IMR-90 (cell line): Measurements from ENCODE around the gene LAMB2. TPM values are rescaled to one million over a fixed set of nuclear protein-coding genes. Genes with fewer than 3 reads are reported as not detected.

Experiments used
- ATAC-seq: fragments of 200-7000 bp; cut with Tn5 transposase; 2 replicates; pipeline ENCODE4 v1.9.1; 2020; ENCODE audit warnings: low read depth, mild to moderate bottlenecking, moderate library complexity
- BruUV-seq: library from RNA; stranded (reverse); fragments of 400-500 nt; replicated peaks from 2 replicates; lab custom pipeline; 2021; lab: Mats Ljungman, UMichigan
- CTCF ChIA-PET: fragments of 300-600 bp; formaldehyde crosslinking; extraction: SDS; loops from one replicate; lab custom pipeline; 2021; ENCODE audit warnings: antibody characterized with exemption; lab: Yijun Ruan, JAX
- POLR2A ChIA-PET: fragments of 300-600 bp; sonication (Branson Sonifier 250); formaldehyde crosslinking; loops from one replicate; lab custom pipeline; 2022; ENCODE audit warnings: antibody characterized with exemption; ENCODE audit not compliant: unreplicated experiment; lab: Charles Lee
- DNase-seq: peaks from one replicate; pipeline ENCODE4 v3.0.0; 2013
- H2AFZ ChIP-seq: replicated peaks from 2 replicates; pipeline ENCODE3; 2013; ENCODE audit warnings: low read length, mild to moderate bottlenecking; ENCODE audit not compliant: poor library complexity
- H2AK5ac ChIP-seq: 2 replicates; pipeline ENCODE4 v1.6.1; 2013; ENCODE audit warnings: low read depth, low read length, inconsistent platforms
- H2AK9ac ChIP-seq: replicated peaks from 2 replicates; pipeline ENCODE3; 2013; ENCODE audit warnings: mild to moderate bottlenecking, low read depth, low read length, moderate library complexity; ENCODE audit not compliant: poor library complexity
- H2BK120ac ChIP-seq: 2 replicates; pipeline ENCODE4 v1.6.1; 2013; ENCODE audit warnings: low read depth, low read length, inconsistent platforms
- H2BK15ac ChIP-seq: 3 replicates; pipeline ENCODE4 v1.6.1; 2013; ENCODE audit warnings: low read depth, low read length, inconsistent platforms
- H2BK20ac ChIP-seq: 2 replicates; pipeline ENCODE4 v1.6.1; 2013; ENCODE audit warnings: low read depth, mild to moderate bottlenecking, inconsistent platforms, low read length, moderate library complexity
- H2BK5ac ChIP-seq: 2 replicates; pipeline ENCODE4 v1.6.1; 2013; ENCODE audit warnings: mild to moderate bottlenecking, low read depth, low read length, inconsistent platforms; ENCODE audit not compliant: poor library complexity, severe bottlenecking
- H3K14ac ChIP-seq: replicated peaks from 2 replicates; pipeline ENCODE4 v1.6.1; 2013; ENCODE audit warnings: low read depth, low read length, inconsistent platforms
- H3K18ac ChIP-seq: 2 replicates; pipeline ENCODE4 v1.6.1; 2013; ENCODE audit warnings: low read depth, low read length, control low read depth
- H3K23ac ChIP-seq: 2 replicates; pipeline ENCODE4 v1.6.1; 2013; ENCODE audit warnings: low read depth, low read length, inconsistent platforms
- H3K27ac ChIP-seq: 2 replicates; pipeline ENCODE4 v1.5.1; 2013; ENCODE audit warnings: mild to moderate bottlenecking, control low read depth, low read length; ENCODE audit not compliant: insufficient read depth
- H3K27me3 ChIP-seq: 2 replicates; pipeline ENCODE4 v1.6.1; 2013; ENCODE audit warnings: low read length; ENCODE audit not compliant: control insufficient read depth, insufficient read depth
- H3K36me3 ChIP-seq: 2 replicates; pipeline ENCODE4 v1.6.1; 2013; ENCODE audit warnings: low read length, mixed read lengths; ENCODE audit not compliant: control insufficient read depth, insufficient read depth
- H3K4ac ChIP-seq: 2 replicates; pipeline ENCODE4 v1.6.1; 2013; ENCODE audit warnings: low read depth, low read length, inconsistent platforms
- H3K4me1 ChIP-seq: 2 replicates; pipeline ENCODE4 v1.6.1; 2013; ENCODE audit warnings: low read length, mixed read lengths; ENCODE audit not compliant: control insufficient read depth, insufficient read depth
- H3K4me2 ChIP-seq: 2 replicates; pipeline ENCODE4 v1.6.1; 2013; ENCODE audit warnings: low read depth, mild to moderate bottlenecking, control low read depth, low read length, moderate library complexity
- H3K4me3 ChIP-seq: 2 replicates; pipeline ENCODE4 v1.5.1; 2013; ENCODE audit warnings: low read depth, mild to moderate bottlenecking, control low read depth, low read length, moderate library complexity; ENCODE audit not compliant: insufficient read depth
- H3K56ac ChIP-seq: 2 replicates; pipeline ENCODE4 v1.6.1; 2013; ENCODE audit warnings: low read length, inconsistent platforms; ENCODE audit not compliant: insufficient read depth; ENCODE audit errors: extremely low read depth
- H3K79me1 ChIP-seq, 2 experiments: 2 replicates each; pipeline ENCODE4 v1.6.1; 2013; ENCODE audit warnings: low read length in 2 of 2, inconsistent platforms in 1 of 2, low read depth in 1 of 2
- H3K9ac ChIP-seq: 2 replicates; pipeline ENCODE4 v1.6.1; 2013; ENCODE audit warnings: low read depth, low read length, control low read depth
- H3K9me1 ChIP-seq: 2 replicates; pipeline ENCODE4 v1.6.1; 2013; ENCODE audit warnings: low read length, inconsistent platforms; ENCODE audit not compliant: insufficient read depth
- H3K9me3 ChIP-seq: 2 replicates; pipeline ENCODE4 v1.6.1; 2013; ENCODE audit warnings: low read length; ENCODE audit not compliant: control insufficient read depth, insufficient read depth
- H4K20me1 ChIP-seq: 2 replicates; pipeline ENCODE4 v1.6.1; 2013; ENCODE audit warnings: low read length, inconsistent platforms; ENCODE audit not compliant: insufficient read depth
- H4K5ac ChIP-seq: 2 replicates; pipeline ENCODE4 v1.6.1; 2013; ENCODE audit warnings: mild to moderate bottlenecking, low read depth, low read length, control low read depth
- H4K8ac ChIP-seq, 2 experiments: 2 replicates each; pipeline ENCODE4 v1.6.1; 2013; ENCODE audit warnings: low read depth in 2 of 2, low read length in 2 of 2, control low read depth in 1 of 2, inconsistent platforms in 1 of 2
- H4K91ac ChIP-seq: 2 replicates; pipeline ENCODE4 v1.6.1; 2013; ENCODE audit warnings: low read depth, low read length, inconsistent platforms; ENCODE audit not compliant: insufficient read depth
- BHLHE40 ChIP-seq: fragments of 150-350 bp; IDR thresholded peaks from 2 replicates; pipeline ENCODE4 v1.6.1; 2016; ENCODE audit warnings: mild to moderate bottlenecking, low read depth, low read length
- CEBPB ChIP-seq: IDR thresholded peaks from 2 replicates; pipeline ENCODE4 v1.6.1; 2012; ENCODE audit warnings: low read depth, low read length, improper control_type of control experiment
- CHD1 ChIP-seq: IDR thresholded peaks from 2 replicates; pipeline ENCODE4 v1.6.1; 2012; ENCODE audit warnings: low read depth, low read length, improper control_type of control experiment
- CTCF ChIP-seq: conservative IDR thresholded peaks from 2 replicates; pipeline ENCODE4 v1.5.1; 2012; ENCODE audit warnings: mild to moderate bottlenecking, low read depth, low read length, improper control_type of control experiment
- ELK1 ChIP-seq: fragments of 150-350 bp; IDR thresholded peaks from 2 replicates; pipeline ENCODE4 v1.6.1; 2016; ENCODE audit warnings: low read depth, mild to moderate bottlenecking, low read length, moderate library complexity, borderline replicate concordance
- MAFK ChIP-seq: IDR thresholded peaks from 2 replicates; pipeline ENCODE4 v1.6.1; 2012; ENCODE audit warnings: low read depth, low read length, improper control_type of control experiment
- RFX5 ChIP-seq: IDR thresholded peaks from 2 replicates; pipeline ENCODE4 v1.8.0; 2012; ENCODE audit warnings: low read depth, mild to moderate bottlenecking, low read length, moderate library complexity
- WGBS, 2 experiments: methylation state at CpG; one replicate each; pipeline versions ENCODE4 v1.1.5 to v1.1.7; 2013; ENCODE audit warnings: missing lambda C conversion rate in 2 of 2; ENCODE audit not compliant: insufficient read length in 1 of 2; ENCODE audit errors: extremely low coverage in 2 of 2; 5-methylcytosine and 5-hydroxymethylcytosine counted together
- dilution Hi-C: fragments of 300-500 bp; cut with HindIII; formaldehyde crosslinking; loops from one replicate; pipeline ENCODE4 v1.14.3; 2018; ENCODE audit warnings: low sequenced_read_pairs; ENCODE audit not compliant: unreplicated experiment
- in situ Hi-C: fragments of 300-500 bp; cut with MboI; formaldehyde crosslinking; loops from 3 replicates; pipeline ENCODE4 v1.14.3; 2019; ENCODE audit warnings: low sequenced_read_pairs, inconsistent platforms, mixed read lengths
- intact Hi-C: fragments of 100-400 bp; cut with micrococcal nuclease; formaldehyde crosslinking; loops from 2 replicates; pipeline ENCODE4 v1.10.0; 2022
- polyA plus RNA-seq, 3 experiments: library from polyadenylated mRNA; depleted of rRNA; stranded (reverse); fragments of >200 nt; gene quantifications; 2 replicates each; pipeline ENCODE4 v1.2.3, GENCODE V29; 2012; ENCODE audit warnings: low replicate concordance in 1 of 3
- total RNA-seq: library from RNA; depleted of rRNA; stranded (reverse); fragments of >200 nt; gene quantifications from 2 replicates; pipeline ENCODE4 v1.2.3, GENCODE V29; 2012

LAMB2 gene
- total and polyA plus RNA-seq, 2 of the 4 experiments (the other 2 are of a cell fraction), result 213 to 570 TPM

GRCh38 chr3:49110780-49111179 is 22.1 kb downstream of the LAMB2 start:
- Histone ChIP-seq H2AFZ (no peak overlapping the region), H2BK120ac (no peak overlapping the region), H3K4me1 (0 out of 2 replicates have a peak, but pooled peaks cover under 1% of the 10 kb centered on the region), H3K4me3 (no peak overlapping the region), H3K23ac (no peak overlapping the region), H2AK9ac (no peak overlapping the region), H3K27ac (no peak overlapping the region), H2BK15ac (no peak overlapping the region), H4K91ac (no peak overlapping the region), H4K5ac (no peak overlapping the region), H3K9me3 (no peaks in the 10 kb centered on the region), H3K18ac (no peak overlapping the region), H4K20me1 (no peaks in the 10 kb centered on the region), H4K8ac (no peak overlapping the region), H3K79me1 (peaks cover 17 to 21% of the 10 kb centered on the region in 2 experiments), H3K4me2 (no peak overlapping the region), H3K36me3 (peaks cover 75% of the 10 kb centered on the region), H2BK20ac (no peak overlapping the region), H2AK5ac (no peak overlapping the region), H3K4ac (no peak overlapping the region), H3K9ac (no peak overlapping the region), H2BK5ac (no peak overlapping the region), H3K56ac (no peak overlapping the region), H3K14ac (no peak overlapping the region), H3K9me1 (peaks cover 10% of the 10 kb centered on the region), H3K27me3 (no peaks in the 10 kb centered on the region)
- no peak for TF ChIP-seq CTCF
- no peak for TF ChIP-seq ELK1
- no peak for TF ChIP-seq CEBPB
- TF ChIP-seq CHD1, result no peak
- no peak for TF ChIP-seq BHLHE40
- no peak for TF ChIP-seq RFX5
- no peak for TF ChIP-seq MAFK
- dilution Hi-C loops (no loop called here), intact Hi-C loops (no loop called here), in situ Hi-C loops (no loop called here)
- TSS peak; percentile 57 for BruUV-seq
- CTCF ChIA-PET, result no interaction called here
- POLR2A ChIA-PET, result no interaction called here
- no CpG with 5 or more reads among the region's 13 CpGs for WGBS, 2 experiments
- no peak for ATAC-seq
- DNase-seq, result no peak
